Measurements from ENCODE around the gene DRAXIN.

DRAXIN gene

DNA sequence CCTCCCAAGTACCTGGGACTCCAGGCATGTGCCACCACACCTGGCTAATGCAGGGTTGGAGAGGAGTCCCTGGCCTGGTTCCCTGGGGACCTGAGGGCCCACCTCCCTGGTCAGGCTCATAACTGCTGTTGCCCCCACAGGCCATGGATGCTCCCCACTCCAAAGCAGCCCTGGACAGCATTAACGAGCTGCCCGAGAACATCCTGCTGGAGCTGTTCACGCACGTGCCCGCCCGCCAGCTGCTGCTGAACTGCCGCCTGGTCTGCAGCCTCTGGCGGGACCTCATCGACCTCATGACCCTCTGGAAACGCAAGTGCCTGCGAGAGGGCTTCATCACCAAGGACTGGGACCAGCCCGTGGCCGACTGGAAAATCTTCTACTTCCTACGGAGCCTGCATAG lies 23.0 kb upstream of the DRAXIN start:
- Histone ChIP-seq H3K27me3 (ENCODE audit: insufficient read depth, low read depth) (peaks cover 4% of the 10 kb centered on the region), H3K4me3 (IDR thresholded peaks at IDR 0.05; ENCODE audit: insufficient read depth, low read depth, low read length) (no peak overlapping the region), H3K27ac (no peak overlapping the region), H3K36me3 (ENCODE audit: insufficient read depth) (no peaks in the 10 kb centered on the region), H3K9ac (no peak overlapping the region), H3K4me2 (no peak overlapping the region), H2AFZ (ENCODE audit: low read depth) (no peak overlapping the region), H3K4me1 (ENCODE audit: low read depth, poor library complexity, severe bottlenecking) (peaks cover 4% of the 10 kb centered on the region), H3K79me2 (ENCODE audit: insufficient read depth, low read depth) (no peaks in the 10 kb centered on the region), H4K20me1 (ENCODE audit: insufficient read depth) (no peaks in the 10 kb centered on the region)
- TF ChIP-seq, protein P1, sequence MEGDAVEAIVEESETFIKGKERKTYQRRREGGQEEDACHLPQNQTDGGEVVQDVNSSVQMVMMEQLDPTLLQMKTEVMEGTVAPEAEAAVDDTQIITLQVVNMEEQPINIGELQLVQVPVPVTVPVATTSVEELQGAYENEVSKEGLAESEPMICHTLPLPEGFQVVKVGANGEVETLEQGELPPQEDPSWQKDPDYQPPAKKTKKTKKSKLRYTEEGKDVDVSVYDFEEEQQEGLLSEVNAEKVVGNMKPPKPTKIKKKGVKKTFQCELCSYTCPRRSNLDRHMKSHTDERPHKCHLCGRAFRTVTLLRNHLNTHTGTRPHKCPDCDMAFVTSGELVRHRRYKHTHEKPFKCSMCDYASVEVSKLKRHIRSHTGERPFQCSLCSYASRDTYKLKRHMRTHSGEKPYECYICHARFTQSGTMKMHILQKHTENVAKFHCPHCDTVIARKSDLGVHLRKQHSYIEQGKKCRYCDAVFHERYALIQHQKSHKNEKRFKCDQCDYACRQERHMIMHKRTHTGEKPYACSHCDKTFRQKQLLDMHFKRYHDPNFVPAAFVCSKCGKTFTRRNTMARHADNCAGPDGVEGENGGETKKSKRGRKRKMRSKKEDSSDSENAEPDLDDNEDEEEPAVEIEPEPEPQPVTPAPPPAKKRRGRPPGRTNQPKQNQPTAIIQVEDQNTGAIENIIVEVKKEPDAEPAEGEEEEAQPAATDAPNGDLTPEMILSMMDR (conservative IDR thresholded peaks at IDR 0.05; ENCODE audit: low read depth, low read length), result no peak

DNA sequence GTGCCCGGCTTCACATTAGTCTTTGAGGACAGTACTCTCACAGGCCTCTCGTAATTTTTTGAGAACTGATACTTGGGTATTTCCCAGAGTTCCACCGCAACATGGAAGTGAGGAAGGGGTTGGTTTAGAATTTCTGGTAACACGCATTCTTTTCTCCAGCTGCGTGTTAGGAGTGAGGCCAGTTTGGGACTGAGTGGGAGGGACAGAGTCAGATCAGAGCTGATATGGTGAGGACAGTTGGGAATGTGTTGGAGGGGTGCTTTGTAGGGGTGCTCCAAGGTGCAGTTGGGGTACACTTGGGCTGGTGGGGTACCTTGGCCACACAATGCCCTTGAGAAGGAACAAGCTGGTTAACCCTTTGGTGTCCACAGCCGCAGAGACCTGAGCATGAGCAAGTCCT lies 20.8 kb upstream of the DRAXIN start:
- Histone ChIP-seq H3K27ac (no peak overlapping the region), H3K9ac (no peak overlapping the region), H3K4me1 (ENCODE audit: low read depth, poor library complexity, severe bottlenecking) (no peaks in the 10 kb centered on the region), H3K4me3 (IDR thresholded peaks at IDR 0.05; ENCODE audit: insufficient read depth, low read depth, low read length) (no peak overlapping the region), H3K36me3 (ENCODE audit: insufficient read depth) (no peaks in the 10 kb centered on the region), H4K20me1 (ENCODE audit: insufficient read depth) (no peaks in the 10 kb centered on the region), H3K79me2 (ENCODE audit: insufficient read depth, low read depth) (no peaks in the 10 kb centered on the region), H3K4me2 (no peak overlapping the region), H2AFZ (ENCODE audit: low read depth) (no peak overlapping the region), H3K27me3 (ENCODE audit: insufficient read depth, low read depth) (no peaks in the 10 kb centered on the region)
- TF ChIP-seq, protein P1 (conservative IDR thresholded peaks at IDR 0.05; ENCODE audit: low read depth, low read length), result no peak

DNA sequence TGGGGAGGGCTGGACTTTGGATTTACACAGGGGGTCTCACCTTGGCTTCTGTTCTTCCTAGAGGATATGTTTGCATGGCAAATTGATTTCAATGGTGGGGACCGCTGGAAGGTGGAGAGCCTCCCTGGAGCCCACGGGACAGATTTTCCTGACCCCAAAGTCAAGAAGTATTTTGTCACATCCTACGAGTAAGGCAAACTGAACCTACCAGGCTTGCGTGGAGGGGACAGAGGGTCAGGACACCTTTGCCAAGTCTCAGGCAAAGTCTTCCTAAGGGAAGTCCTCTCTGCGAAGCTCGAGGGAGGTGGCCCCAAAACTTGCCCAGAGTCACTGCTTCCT lies 20.3 kb upstream of the DRAXIN start:
- H3K4me1 ChIP-seq (ENCODE audit: low read depth, poor library complexity, severe bottlenecking), result no peaks in the 10 kb centered on the region
- no peak overlapping the region for H2AFZ ChIP-seq (ENCODE audit: low read depth)
- no peak overlapping the region for H3K27ac ChIP-seq
- no peaks in the 10 kb centered on the region for H3K36me3 ChIP-seq (ENCODE audit: insufficient read depth)
- no peaks in the 10 kb centered on the region for H3K27me3 ChIP-seq (ENCODE audit: insufficient read depth, low read depth)
- no peaks in the 10 kb centered on the region for H4K20me1 ChIP-seq (ENCODE audit: insufficient read depth)
- TF ChIP-seq, protein P1 (conservative IDR thresholded peaks at IDR 0.05; ENCODE audit: low read depth, low read length), result no peak
- no peaks in the 10 kb centered on the region for H3K79me2 ChIP-seq (ENCODE audit: insufficient read depth, low read depth)
- no peak overlapping the region for H3K9ac ChIP-seq
- H3K4me2 ChIP-seq, result no peak overlapping the region
- H3K4me3 ChIP-seq (IDR thresholded peaks at IDR 0.05; ENCODE audit: insufficient read depth, low read depth, low read length), result no peak overlapping the region

DNA sequence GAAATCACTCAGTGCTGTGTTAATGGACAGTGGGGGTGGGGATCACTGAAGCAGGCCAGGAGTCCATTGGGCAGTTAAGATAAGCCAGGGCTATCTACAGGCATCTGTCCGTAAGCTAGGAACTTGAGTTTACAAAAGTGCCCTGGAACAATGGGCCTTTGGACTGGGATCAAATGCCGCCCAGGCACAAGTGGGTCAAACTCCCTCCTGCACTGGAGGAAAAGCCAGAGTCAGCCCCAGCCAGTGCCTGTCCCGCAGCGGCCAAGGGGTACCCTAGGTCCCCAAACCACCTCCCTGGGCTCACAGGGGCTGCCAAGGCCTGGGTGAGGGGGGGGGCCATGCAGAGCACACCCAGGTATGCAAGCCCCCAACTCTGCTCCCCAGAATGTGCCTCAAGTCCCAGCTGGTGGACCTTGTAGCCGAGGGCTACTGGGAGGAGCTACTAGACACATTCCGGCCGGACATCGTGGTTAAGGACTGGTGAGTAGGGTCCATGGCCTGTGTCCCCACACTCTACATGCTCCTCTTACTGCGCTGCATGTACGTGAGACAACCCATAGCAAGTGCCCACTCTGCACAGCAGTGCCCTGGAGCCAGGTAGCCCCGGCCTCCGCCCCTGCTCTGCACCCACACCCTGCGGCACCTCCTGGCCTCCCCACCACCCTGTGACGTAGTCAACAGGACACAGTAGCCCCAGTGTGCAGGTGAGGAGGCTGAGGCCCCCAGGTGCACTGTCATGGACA lies 19.8 kb upstream of the DRAXIN start:
- Histone ChIP-seq H3K27ac (no peak overlapping the region), H3K36me3 (ENCODE audit: insufficient read depth) (no peaks in the 10 kb centered on the region)
- TF ChIP-seq, protein P1 (conservative IDR thresholded peaks at IDR 0.05; ENCODE audit: low read depth, low read length), result no peak

More for the DNA sequence above, 19.8 kb upstream of the DRAXIN start:
- Histone ChIP-seq H3K4me1 (ENCODE audit: low read depth, poor library complexity, severe bottlenecking) (no peaks in the 10 kb centered on the region), H3K9ac (no peak overlapping the region), H2AFZ (ENCODE audit: low read depth) (no peak overlapping the region), H3K27me3 (ENCODE audit: insufficient read depth, low read depth) (no peaks in the 10 kb centered on the region), H3K79me2 (ENCODE audit: insufficient read depth, low read depth) (no peaks in the 10 kb centered on the region), H3K4me3 (IDR thresholded peaks at IDR 0.05; ENCODE audit: insufficient read depth, low read depth, low read length) (no peak overlapping the region), H3K4me2 (no peak overlapping the region), H4K20me1 (ENCODE audit: insufficient read depth) (no peaks in the 10 kb centered on the region)

Measured in KMS-11 (cell line).